C1 segment of cervical spinal cord (tissue), 14 donors: ENCODE measurements around the gene MICU1.
"Not testable (repeated sequence)": the region's sequence is repeated elsewhere in the genome, so short reads cannot be mapped to it uniquely, and the experiment has no call there.

Experiments used
- DNase-seq, 14 donors: peaks; one replicate each; lab custom pipeline; 2025; lab: John Stamatoyannopoulos, UW

Gene MICU1

DNA sequence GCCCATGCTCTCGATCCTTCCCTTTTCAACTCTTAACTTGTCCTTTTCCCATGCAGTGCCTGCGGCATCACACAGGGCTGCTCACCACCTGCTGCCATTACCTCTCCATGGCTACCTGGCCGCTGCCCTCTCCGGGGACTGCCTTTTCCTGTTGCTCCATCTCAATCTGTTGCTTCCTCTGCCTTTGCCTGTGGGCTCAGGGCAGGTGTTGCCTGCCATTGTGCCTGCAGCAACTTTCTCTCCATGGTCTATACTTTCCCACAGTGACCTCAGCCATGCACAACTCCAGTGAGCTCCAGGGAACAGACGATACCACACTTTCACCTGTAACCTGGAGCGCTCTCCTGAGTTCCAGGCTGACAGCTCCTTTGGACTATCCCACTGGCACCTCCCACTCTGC, 274.4 kb downstream of the MICU1 start:
- no peak for DNase-seq

DNA sequence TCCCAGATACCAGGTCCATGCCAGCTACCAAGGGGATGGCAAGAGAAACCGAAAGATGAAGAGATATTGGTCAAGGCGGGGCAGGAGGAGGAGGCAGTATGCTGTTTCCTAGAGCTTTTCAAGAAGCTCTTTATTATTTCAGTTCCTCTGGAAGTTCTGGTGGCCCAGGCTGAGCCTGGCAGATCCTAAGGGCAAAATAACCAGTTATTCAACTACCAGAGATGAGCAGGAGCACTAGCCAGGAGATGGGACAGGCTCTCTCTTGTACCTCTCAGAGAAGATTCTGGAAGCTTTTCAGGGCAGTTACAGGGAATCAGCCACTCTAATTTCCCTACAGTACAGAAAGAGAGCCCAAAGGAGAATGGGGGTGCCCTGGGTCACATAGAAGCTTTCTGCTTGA, 276.4 kb downstream of the MICU1 start:
- no peak for DNase-seq

DNA sequence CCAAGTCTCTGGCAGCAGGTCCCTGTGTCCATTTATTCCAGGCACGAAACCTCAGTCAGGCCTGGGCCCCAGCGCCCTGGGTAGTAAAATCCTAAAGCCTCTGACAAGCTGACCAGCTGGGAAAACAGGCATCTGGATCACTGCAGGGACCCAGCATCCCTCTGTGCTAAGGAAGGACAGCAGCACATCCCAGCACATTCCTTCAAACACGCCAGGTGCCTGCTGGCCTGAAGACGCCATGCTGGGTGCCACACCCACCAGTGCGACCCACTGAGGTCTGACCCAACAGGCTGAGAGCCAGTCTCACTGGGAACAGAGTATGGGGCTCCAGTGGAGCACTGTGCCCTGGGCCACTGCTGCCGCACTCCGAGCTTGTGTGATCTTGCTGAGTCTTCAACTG, 277.6 kb downstream of the MICU1 start:
- no peak for DNase-seq

DNA sequence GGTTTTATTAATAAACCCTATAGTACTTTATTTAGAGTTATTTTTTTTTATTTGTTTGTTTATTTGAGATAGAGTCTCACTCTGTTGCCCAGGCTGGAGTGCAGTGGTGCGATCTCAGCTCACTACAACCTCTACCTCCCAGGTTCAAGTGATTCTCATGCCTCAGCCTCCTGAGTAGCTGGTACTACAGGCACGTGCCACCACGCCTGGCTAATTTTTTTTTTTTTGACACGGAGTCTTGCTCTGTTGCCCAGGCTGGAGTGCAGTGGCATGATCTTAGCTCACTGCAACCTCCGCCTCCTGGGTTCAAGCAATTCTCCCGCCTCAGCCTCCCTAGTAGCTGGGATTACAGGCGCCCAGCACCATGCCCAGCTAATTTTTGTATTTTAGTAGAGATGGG, 279.8 kb downstream of the MICU1 start:
- DNase-seq, result not testable (repeated sequence)

DNA sequence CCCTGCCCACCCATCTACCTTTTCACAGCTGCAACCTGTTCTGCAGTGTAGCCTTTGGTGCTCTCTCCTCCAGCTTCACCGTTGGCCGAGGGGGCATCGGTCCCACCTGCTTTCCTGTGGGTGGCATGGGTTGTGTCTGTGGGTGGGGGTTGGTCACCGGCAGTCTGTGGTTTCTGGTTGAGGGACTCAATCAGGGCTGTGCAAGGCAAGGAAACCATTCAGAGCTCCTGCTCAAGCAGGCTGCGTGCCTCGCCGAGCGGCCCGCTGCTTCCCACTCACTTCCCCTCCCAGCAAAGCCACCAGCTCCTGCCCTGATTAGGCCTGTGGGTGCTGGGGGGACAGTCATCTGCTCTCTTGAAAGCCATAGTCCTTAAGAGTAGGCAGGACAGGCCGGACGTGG, 280.9 kb downstream of the MICU1 start:
- no peak for DNase-seq

DNA sequence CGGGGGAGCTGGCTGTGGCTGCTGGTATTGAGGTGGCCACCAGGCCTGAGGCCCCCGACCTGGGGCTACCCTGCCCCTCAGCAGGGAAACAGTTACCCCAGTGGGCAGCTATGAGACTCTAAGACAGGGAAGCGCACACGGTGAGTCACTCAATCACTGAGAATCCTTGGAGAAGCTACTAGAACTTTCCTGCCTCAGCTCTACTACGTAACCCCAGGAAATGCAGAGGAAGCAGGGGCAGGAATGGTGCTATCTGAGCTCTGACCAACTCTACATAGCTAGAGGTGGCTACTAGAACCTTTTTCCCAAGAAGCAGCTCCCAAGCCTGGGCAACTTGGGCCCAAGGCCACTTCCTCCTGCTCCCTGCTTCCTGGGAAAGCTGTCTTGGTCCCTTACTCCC, 283.0 kb downstream of the MICU1 start:
- no peak for DNase-seq

DNA sequence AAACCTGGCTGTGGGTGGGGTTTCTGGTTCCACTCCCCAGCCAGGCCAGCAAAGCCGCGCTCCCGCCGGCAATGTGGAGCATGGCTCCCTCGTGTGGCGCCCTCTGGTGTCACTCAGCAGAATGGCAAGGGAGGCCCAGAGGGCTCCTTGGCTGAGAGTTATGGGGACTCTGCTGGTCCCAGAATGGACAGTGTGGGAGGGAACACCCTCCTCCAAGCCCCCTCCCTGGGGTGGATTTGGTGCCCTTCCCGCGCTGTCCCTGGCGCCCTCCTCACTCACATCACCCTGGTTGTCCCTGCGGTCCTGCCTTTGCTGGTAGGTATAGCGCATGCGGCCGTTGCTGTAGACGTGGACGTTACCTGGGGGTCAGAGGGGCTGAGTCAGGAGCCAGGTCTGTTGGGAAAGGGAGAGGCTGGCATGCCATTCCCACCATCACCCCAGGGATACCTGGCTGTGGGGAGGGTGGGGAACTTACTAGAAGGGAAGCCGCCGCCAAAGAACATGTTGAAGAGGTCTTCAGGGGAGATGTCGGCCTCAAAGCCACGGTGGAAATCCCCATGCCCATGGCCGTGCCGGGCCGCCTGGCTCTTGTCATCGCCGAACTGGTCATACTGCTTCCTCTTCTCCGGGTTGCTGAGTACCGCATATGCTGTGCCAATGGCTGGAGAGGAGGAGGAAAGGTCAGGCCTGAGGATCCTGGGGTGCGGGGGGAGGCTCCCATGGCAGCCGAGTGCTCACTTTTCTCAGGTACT, 285.2 kb downstream of the MICU1 start:
- peak in 8 of 14 donors; percentile 37 to 58 (median 47) for DNase-seq

DNA sequence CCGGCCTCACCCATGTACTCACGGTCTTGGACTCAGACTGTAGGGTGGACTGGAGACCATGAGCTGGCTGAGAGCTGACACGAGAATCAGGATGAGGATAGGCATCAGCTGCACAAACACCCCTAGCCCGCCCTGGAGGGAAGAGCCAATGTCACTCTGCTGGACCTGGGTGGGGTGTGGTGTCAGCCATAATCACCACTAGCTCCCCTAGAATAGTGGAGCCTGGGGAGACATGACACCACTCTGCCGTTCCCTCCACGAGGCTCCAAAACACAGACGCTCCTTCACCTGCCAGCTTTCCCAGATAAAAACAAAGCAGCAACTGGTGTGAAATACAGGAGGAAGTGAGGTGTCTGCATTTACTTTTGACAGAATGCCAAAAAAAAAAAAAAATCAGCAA, 287.7 kb downstream of the MICU1 start:
- no peak for DNase-seq

DNA sequence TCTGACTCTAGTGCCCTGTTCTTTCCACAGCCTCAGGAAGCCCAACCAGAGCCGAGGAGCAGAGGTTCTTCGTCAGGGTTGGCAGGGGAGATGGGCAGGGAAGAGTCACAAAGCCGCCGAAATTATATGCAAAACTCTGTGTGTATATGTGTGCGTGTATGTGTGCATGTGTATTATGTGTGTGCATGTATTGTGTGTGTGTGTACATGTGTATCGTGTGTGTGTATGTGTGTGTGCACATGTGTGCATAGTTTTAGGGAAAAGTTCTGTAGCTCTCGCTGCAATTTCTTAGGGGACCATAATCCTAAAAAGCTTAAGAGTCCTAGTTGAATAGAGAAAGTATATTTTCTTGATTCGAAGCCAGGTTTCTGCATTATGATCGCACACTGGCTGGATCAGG, 288.2 kb downstream of the MICU1 start:
- no peak for DNase-seq

DNA sequence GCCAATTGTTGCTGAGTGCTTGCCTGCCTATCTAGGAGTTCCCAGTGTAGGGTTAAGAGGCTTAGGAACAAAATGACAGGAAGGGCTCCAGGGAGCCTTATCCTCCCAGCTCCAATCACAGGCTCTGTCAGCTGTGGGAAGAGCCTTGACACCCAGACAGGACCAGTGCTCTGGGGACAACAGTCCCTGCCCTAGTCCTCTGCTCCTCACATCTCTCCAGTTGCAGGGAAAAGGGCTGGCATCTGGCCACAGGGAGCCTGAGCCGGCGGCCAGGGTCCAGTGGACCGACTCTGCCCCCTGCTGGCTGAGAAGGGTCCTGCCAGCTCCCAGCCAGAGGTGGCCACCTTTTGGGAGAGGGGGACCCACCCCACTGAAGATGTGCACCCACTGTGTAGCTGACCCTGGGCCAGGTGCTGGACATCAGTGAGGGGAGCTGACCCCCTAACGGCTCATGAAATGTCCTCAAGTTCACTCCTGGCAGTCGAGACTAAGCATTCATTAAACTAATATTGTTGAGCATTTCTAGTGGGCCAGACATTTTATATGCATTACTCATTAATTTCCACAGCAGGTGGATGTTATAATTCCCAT, 288.7 kb downstream of the MICU1 start:
- peak in 11 of 14 donors; percentile 47 to 85 (median 63) for DNase-seq

DNA sequence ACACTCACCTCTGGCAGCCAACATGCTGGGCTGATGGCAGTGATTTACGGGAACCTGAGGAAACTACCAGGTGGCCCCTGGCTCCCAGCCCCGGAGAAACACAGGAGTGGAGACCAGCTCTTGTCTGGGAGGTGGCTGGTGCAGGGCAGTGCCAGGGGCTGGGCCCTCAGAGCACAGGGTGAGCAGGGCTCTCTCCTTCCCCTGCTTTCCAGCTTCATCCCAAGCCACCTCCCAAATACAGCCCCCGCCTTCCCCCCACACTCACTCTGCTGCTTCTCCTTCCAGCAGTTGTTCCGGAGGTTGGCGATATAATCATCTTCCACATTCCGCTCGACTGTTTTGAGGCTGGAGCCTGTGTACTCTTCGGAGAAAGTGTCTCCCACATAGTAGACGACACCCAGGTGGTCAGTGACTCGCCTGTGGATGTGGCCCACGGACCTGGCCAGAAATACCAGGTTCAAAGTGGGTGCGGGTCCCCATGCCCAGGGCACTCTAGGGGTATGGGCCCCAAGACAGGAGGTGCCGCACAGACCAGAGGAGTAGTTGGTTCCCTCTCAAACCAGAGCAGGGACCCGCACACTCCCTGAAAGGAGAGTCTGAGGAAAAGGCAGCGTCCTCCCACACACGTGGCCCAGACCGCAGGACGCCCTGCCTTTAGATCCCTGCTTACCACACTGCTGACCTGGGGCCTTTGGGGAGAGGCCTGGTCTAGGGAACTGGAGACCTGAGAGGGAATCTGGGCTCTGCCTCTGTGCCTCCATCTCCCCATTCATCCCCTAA, 289.4 kb downstream of the MICU1 start:
- DNase-seq, result no peak

DNA sequence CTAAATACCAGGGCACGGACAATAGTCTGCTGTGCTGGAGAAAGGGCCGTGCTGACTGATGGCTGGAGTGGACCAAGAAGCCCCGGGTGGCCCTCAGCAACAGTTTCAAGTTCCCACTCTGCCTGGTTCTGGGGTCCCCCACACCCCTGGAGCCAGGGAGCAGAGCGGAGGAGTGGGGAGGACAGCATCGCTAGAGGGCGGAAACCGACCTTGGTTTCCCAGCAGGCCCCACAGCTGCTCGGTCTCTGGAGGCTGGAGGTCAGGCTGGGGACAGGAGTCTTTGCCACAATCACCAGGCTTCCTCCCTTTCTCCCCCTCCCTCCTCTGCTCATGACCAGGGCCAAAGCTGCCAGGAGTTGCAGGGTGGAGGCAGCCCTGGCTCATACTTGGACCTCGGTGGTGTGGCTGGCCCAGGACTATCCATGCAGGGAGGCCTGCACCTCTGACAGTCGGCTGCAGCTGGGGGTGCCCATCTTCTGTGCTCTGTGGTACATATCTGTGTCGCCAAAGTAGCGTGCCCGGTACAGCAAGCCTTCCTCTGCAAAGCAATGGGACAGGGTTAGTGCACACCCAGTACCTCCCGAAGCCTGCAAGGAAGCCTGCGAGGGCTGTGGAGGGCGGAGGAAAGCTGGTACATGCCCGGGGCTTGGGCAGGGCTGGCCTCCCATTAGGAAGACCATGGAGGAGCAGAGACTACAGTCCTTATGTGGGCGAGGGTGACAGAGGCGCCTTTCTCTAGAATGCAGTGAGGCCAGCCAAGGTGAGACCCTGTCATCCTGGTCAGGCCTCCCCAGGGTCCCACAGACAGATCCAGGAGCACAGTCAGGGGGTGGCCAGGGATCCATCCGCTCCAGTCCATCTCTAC, 290.3 kb downstream of the MICU1 start:
- peak in 2 of 14 donors; percentile 42 to 75 for DNase-seq

DNA sequence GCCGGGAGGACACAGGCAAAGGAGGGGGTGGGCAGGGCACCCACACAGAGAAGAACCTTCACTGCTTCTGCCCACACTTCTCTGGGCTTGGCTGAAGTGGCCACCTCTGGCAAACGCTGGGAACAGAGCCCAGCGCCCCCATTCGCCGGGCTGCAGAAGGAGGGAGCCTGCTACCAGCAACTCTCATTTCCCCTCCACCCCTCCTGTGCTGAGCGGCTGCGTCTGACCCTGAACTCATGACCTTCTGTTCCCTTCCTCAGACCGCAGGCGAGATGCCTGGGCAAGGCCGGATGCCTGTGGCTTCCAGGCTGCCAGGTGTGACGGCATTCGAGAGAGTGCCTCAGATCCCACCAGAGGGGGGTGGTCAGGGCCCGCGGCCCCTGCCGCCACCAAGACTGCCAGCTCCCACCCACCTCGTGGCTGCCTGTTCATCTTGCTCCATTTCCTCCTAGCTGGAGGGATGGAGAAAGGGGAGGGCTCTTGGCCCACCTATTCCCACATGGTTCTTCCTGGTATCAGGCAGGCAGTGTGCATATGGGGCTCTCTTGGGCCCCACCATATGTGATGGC, 291.0 kb downstream of the MICU1 start:
- peak in 12 of 14 donors; percentile 27 to 85 (median 68) for DNase-seq

DNA sequence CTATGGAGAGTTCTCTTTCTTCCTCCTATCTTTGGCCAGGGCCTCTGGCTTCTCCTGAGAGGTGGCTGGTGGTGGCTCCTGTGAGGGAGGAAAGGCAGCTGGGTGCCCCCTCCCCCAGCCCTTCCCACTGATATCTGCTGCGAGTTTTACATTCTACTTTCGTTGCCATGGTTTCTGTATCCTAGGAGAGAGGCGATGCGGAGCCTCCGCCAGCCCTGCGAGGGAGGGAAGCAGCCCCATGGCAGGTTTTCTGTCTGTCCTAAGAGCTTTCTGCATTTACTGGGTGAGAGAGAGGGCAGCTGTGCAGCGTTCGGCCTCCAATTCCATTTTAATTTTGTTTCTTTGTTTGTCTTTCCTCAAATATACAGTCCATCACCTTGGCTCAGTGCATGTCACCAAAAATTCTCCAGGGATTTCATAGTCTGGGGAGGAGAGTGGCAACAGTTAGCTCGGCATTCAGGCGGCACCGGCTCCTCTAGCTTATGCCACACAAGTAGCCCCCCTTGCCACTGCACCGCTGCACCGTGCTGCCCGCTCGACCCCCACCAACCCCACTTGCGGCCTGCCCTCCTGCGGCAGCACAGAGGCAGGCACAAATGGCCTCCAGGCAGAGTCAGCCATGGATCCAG, 291.6 kb downstream of the MICU1 start:
- peak in 1 of 14 donors; percentile 43 for DNase-seq

DNA sequence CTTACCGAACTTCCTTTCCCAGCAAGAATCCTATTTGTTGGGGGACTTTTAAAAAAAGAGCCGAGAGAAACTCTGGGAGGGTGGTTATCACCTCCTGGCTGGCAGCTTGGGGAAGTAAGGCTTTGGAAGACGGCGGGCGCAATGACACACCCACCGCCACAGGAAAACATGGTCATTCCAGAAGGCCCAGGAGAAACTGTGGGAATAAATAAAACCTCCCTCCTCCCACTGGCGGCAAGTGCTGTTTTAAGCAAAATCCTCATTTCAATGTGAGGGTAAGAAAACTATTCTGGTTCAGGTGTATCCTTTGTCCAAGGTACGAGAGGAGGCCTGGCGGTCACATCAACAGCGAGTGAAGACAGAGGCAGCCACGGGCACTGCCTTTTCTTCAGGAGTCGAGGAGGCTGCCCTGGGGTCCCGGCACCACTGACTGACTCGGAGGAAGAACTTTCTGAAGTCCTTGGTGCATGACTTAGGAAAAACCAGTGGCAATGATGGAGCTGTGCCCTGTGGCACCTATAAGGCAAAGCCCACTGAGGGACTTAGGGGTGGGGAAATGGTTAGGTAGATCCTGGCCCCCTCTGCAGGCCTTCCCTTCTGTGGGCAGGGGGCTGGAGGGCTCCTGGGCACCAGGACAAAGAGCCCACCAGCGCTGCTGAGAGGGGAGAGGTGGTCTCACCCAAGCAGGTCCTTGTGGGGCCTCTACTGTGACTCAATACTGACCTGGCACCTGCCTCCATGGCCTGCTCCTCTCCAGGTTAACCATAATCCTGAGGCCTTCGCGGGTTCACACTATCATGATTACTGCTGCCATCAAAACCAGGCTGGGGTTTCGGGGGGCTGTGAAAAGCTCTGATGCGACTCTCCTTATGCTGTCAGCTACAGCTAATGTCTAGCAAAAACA, 292.5 kb downstream of the MICU1 start:
- no peak for DNase-seq

DNA sequence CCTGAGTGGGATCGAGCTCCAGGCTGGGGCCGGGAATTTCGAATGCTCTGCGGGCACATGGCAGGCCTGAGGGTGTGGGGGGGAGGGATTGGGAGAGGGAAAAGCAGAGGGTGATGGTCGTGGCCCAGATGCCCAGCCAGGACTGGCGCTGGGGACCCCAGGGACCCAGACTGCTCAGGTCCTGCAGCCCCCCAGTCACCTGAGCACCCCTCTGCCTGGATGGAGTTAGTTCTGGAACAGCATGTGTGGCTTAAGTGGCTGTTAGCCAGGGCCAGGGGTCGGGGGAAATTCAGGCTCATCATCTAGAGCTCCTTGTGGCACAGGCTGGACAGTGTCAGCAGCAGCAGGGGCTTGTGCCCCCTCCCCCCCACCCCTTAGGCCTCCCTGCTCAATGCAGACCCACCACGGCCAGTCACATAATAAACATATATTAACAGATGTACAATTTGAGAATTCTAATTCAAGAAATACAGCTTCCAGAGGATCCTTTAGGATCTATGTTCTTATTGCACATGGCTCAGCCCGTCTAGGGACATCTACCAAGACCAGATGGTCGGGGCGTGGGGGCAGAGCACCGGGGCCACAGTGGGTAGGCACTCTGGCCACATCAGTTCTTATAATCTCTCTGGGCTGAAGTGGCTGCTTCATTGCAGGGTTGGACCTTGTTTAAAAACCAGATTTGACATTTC, 293.3 kb downstream of the MICU1 start:
- DNase-seq, result no peak

DNA sequence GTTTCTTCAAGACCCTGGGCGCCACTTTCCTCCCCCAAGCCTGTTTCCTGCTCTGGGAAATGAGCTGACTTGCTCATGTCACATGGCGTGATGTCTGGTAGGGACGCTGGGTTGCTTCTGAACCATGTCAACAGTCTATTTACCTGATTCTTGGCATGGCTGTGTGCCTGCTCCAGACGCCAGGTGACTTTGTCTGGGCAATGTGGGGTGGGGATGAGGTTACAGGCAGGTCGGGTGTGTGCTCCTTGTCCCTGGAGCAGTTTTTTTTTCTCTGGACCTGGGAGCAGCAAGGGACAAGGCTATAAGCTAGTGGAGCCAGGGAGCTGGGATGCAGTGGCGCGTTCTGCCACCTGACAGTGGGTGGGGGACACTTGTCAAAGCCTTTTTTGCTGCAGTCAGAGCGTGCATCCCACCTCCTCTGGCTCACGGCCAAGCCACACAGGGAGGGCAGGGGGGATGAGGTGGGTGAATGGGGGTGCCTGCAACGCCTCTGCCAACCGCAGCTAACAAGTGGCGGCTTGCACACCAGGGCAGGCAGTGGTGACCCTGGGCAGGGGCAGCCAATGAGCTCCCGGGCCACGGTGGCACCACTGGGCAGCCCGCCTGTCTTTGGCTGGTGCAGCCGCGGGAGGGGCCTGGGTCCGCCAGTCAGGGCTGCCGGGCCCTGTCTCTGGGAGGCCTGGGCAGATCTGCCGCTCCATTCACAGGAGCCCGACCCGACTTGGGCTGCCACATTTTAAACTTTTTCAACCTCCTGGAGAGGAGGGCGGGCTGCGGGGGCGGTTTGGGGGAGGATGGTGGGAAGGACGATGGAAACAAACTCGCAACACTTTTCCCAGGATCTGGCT, 294.1 kb downstream of the MICU1 start:
- peak in 13 of 14 donors; percentile 65 to 99 (median 90) for DNase-seq

DNA sequence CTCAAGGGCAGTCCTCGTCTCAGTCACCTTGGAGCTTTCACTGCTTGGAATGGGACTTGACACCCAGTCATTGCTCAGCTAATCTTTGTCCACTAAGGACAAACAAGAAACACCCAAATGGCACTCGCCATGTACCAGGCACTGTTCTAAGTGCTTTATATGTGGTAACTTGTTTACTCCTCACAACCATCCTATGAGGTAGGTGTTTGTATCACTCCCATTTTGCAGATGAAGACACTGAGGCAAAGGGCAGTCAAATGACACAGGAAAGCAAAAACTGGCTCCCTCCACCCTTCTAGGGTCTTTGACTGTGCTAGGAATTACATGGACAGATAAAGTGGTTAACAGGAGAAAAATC, 295.8 kb downstream of the MICU1 start:
- DNase-seq, result no peak
